BJ (cell line): ENCODE data around the gene SH3GL2. TPM values are rescaled to one million over a fixed set of nuclear protein-coding genes. Genes with fewer than 3 reads are reported as not detected.

ENCODE experiments used
- CTCF ChIA-PET: fragments of 350-600 bp; formaldehyde crosslinking; extraction: SDS; loops from one replicate; lab custom pipeline; 2021; ENCODE audit warnings: antibody characterized with exemption, inconsistent platforms; lab: Yijun Ruan, JAX
- POLR2A ChIA-PET: fragments of 300-600 bp; sonication (Branson Sonifier 250); formaldehyde crosslinking; extraction: SDS; loops from one replicate; lab custom pipeline; 2021; ENCODE audit warnings: antibody characterized with exemption; lab: Charles Lee
- DNase-seq: peaks from one replicate; pipeline ENCODE4 v3.0.0-alpha.2; 2011; ENCODE audit warnings: low read depth
- H3K27me3 ChIP-seq: 2 replicates; pipeline ENCODE4 v1.6.0; 2011; ENCODE audit warnings: low read length; ENCODE audit not compliant: control insufficient read depth, insufficient read depth
- H3K36me3 ChIP-seq: 2 replicates; pipeline ENCODE4 v1.5.1; 2011; ENCODE audit warnings: low read length; ENCODE audit not compliant: control insufficient read depth, insufficient read depth
- H3K4me3 ChIP-seq: 2 replicates; pipeline ENCODE4 v1.5.1; 2011; ENCODE audit warnings: low read depth, mild to moderate bottlenecking, control low read depth, low read length
- CTCF ChIP-seq: IDR thresholded peaks from 2 replicates; pipeline ENCODE4 v1.5.1; 2011; ENCODE audit warnings: low read depth, mild to moderate bottlenecking, control low read depth, inconsistent platforms, low read length, moderate library complexity; ENCODE audit not compliant: insufficient read depth
- polyA plus RNA-seq: library from polyadenylated mRNA; depleted of rRNA; stranded (reverse); fragments of >200 nt; gene quantifications from 2 replicates; pipeline ENCODE4 v1.2.3, GENCODE V29; 2011

The SH3GL2 gene
- polyA plus RNA-seq, 1 experiment: 1.7 TPM

- CTCF ChIA-PET: no interaction called here
- no peak for TF ChIP-seq CTCF
- no peak for DNase-seq
- Histone ChIP-seq H3K4me3 (no peak overlapping the region), H3K27me3 (no peaks in the 10 kb centered on the region), H3K36me3 (no peaks in the 10 kb centered on the region)
- POLR2A ChIA-PET: no interaction called here
Observed at GRCh38 chr9:17688834-17689233, 110.0 kb downstream of the SH3GL2 start.

DNA sequence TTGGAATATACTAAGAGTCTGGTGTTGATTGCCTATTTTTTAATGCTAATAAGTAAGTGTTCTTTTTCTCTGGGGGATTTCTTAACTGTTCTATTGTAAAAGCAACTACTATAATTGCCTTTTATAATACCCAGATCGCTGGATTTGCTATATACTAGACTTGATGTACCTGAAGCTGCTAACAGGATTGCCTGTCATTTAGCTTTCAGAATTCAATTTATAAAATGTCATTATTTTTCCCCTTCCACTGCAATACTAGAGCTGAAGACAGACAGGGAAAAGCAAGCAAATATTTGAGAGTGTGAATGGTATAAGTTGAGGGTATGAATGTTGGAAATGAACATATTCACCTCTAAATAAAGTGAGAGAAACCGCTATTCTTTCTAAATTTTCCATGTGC is 115.5 kb downstream of the SH3GL2 start:
- no peak for DNase-seq
- ChIA-PET POLR2A (no interaction called here), CTCF (no interaction called here)
- Histone ChIP-seq H3K4me3 (no peak overlapping the region), H3K36me3 (no peaks in the 10 kb centered on the region), H3K27me3 (no peaks in the 10 kb centered on the region)
- no peak for TF ChIP-seq CTCF

GRCh38 chr9:17695482-17695881 is 116.6 kb downstream of the SH3GL2 start:
- no peak for TF ChIP-seq CTCF
- H3K4me3 ChIP-seq: no peak overlapping the region
- no peaks in the 10 kb centered on the region for H3K36me3 ChIP-seq
- no peaks in the 10 kb centered on the region for H3K27me3 ChIP-seq
- CTCF ChIA-PET: no interaction called here
- no peak for DNase-seq
- POLR2A ChIA-PET: no interaction called here

GRCh38 chr9:17699615-17700330 is 120.9 kb downstream of the SH3GL2 start:
- CTCF ChIA-PET: no interaction called here
- Histone ChIP-seq H3K4me3 (no peak overlapping the region), H3K36me3 (no peaks in the 10 kb centered on the region), H3K27me3 (no peaks in the 10 kb centered on the region)
- TF ChIP-seq CTCF: no peak
- no peak for DNase-seq
- POLR2A ChIA-PET: no interaction called here

DNA sequence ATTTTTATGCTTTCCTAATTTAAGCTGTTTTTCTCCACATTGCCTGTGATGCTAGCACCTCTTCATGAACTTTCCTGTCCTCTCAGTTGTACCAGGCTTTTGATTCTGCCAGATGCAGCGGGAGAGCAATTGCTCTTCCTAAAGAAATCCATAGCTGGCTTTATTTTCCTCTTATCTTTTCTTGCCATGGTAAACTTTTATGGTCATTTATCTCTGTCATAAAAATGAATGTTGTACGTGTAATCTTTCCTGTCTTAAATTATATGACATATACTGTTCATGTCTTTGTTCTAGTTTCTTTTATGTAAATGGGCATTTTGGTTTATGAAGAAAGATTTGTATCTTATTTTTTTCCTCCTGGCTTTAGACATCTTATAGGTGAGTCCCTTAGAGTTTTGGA is 127.5 kb downstream of the SH3GL2 start:
- ChIA-PET CTCF (no interaction called here), POLR2A (no interaction called here)
- no peaks in the 10 kb centered on the region for H3K27me3 ChIP-seq
- H3K36me3 ChIP-seq: no peaks in the 10 kb centered on the region
- TF ChIP-seq CTCF: no peak
- H3K4me3 ChIP-seq: no peak overlapping the region
- no peak for DNase-seq
